ENCODE measurements around the gene STRBP. TPM values are rescaled to one million over a fixed set of nuclear protein-coding genes. Genes with fewer than 3 reads are reported as not detected.

Gene STRBP
- total and polyA plus RNA-seq, 2 experiments from 2014 or later, result 1.4 to 2.5 TPM

- Histone ChIP-seq H3K4me1 (ENCODE audit: insufficient read depth) (no peaks in the 10 kb centered on the region), H3K27me3 (replicated peaks; ENCODE audit: insufficient read depth) (no peaks in the 10 kb centered on the region), H3K9me2 (ENCODE audit: insufficient read depth) (no peaks in the 10 kb centered on the region), H3K9ac (no peak overlapping the region), H3K4me2 (ENCODE audit: unreplicated experiment) (no peak overlapping the region), H3K79me2 (ENCODE audit: insufficient read depth) (no peaks in the 10 kb centered on the region), H3K4me3 (no peak overlapping the region), H4K20me1 (ENCODE audit: insufficient read depth) (no peaks in the 10 kb centered on the region; the same call in 1 of the 2 replicates), H3K36me3 (ENCODE audit: low read depth) (peaks cover 5% of the 10 kb centered on the region; the same call in 1 of the 2 replicates), H3K27ac (no peak overlapping the region), H2AFZ (no peak overlapping the region), H3F3A (ENCODE audit: insufficient read depth) (no peaks in the 10 kb centered on the region), H3K9me3 (ENCODE audit: low read depth) (no peaks in the 10 kb centered on the region)
- in situ Hi-C loops (cut with MboI), result loop anchor here (5.0 kb wide), 1 partner anchor 264 kb away; no protein-coding TSS in a partner anchor
- no peak for DNase-seq
- WGBS, 2 experiments (ENCODE audit: low coverage in 1 of 2, low lambda C conversion rate in 2 of 2, missing lambda C conversion rate in 2 of 2), result 89 to 90% methylated on average over 6 of the region's 6 CpGs
- no peak for TF ChIP-seq EZH2 (IDR thresholded peaks at IDR 0.05; ENCODE audit: insufficient read depth, poor library complexity, severe bottlenecking)
- TF ChIP-seq EZH2phosphoT487 (IDR thresholded peaks at IDR 0.05; ENCODE audit: insufficient read depth, low read depth), result no peak
Observed at GRCh38 chr9:123083680-123084079, 184.7 kb downstream of the STRBP start.

GRCh38 chr9:123081824-123082223, 186.6 kb downstream of the STRBP start:
- peak; percentile 63 for DNase-seq
- no peaks in the 10 kb centered on the region for H3K27me3 ChIP-seq (replicated peaks; ENCODE audit: insufficient read depth)
- peaks cover 6% of the 10 kb centered on the region; the same call in 1 of the 2 replicates for H3K36me3 ChIP-seq (ENCODE audit: low read depth)
- no peaks in the 10 kb centered on the region; the same call in 1 of the 2 replicates for H4K20me1 ChIP-seq (ENCODE audit: insufficient read depth)
- TF ChIP-seq EZH2 (IDR thresholded peaks at IDR 0.05; ENCODE audit: insufficient read depth, poor library complexity, severe bottlenecking) (no peak), EZH2phosphoT487 (IDR thresholded peaks at IDR 0.05; ENCODE audit: insufficient read depth, low read depth) (no peak)
- no peaks in the 10 kb centered on the region for H3K4me1 ChIP-seq (ENCODE audit: insufficient read depth)
- H2AFZ ChIP-seq, result no peak overlapping the region
- in situ Hi-C loops (cut with MboI), result loop anchor here (5.0 kb wide), 1 partner anchor 265 kb away; no protein-coding TSS in a partner anchor
- no peaks in the 10 kb centered on the region for H3K79me2 ChIP-seq (ENCODE audit: insufficient read depth)
- H3K27ac ChIP-seq, result no peak overlapping the region
- no peaks in the 10 kb centered on the region for H3K9me2 ChIP-seq (ENCODE audit: insufficient read depth)
- no peaks in the 10 kb centered on the region for H3F3A ChIP-seq (ENCODE audit: insufficient read depth)
- no peak overlapping the region for H3K4me2 ChIP-seq (ENCODE audit: unreplicated experiment)
- WGBS, 2 experiments (ENCODE audit: low coverage in 1 of 2, low lambda C conversion rate in 2 of 2, missing lambda C conversion rate in 2 of 2), result 7 to 16% methylated on average over 2 of the region's 2 CpGs
- no peak overlapping the region for H3K4me3 ChIP-seq
- H3K9ac ChIP-seq, result no peak overlapping the region
- H3K9me3 ChIP-seq (ENCODE audit: low read depth), result no peaks in the 10 kb centered on the region

GRCh38 chr9:123080444-123080843, 187.9 kb downstream of the STRBP start:
- Histone ChIP-seq H3K27me3 (replicated peaks; ENCODE audit: insufficient read depth) (no peaks in the 10 kb centered on the region), H3K27ac (no peak overlapping the region), H3K9ac (no peak overlapping the region), H3K4me2 (ENCODE audit: unreplicated experiment) (no peak overlapping the region), H3K36me3 (ENCODE audit: low read depth) (peaks cover 6% of the 10 kb centered on the region; the same call in 1 of the 2 replicates), H4K20me1 (ENCODE audit: insufficient read depth) (no peaks in the 10 kb centered on the region; the same call in 1 of the 2 replicates), H3K4me1 (ENCODE audit: insufficient read depth) (no peaks in the 10 kb centered on the region), H3K9me3 (ENCODE audit: low read depth) (no peaks in the 10 kb centered on the region), H3F3A (ENCODE audit: insufficient read depth) (no peaks in the 10 kb centered on the region), H3K4me3 (no peak overlapping the region), H3K79me2 (ENCODE audit: insufficient read depth) (no peaks in the 10 kb centered on the region), H3K9me2 (ENCODE audit: insufficient read depth) (no peaks in the 10 kb centered on the region), H2AFZ (no peak overlapping the region)
- in situ Hi-C loops (cut with MboI), result loop anchor here (5.0 kb wide), 1 partner anchor 267 kb away; no protein-coding TSS in a partner anchor
- no peak for DNase-seq
- TF ChIP-seq EZH2phosphoT487 (IDR thresholded peaks at IDR 0.05; ENCODE audit: insufficient read depth, low read depth) (no peak), EZH2 (IDR thresholded peaks at IDR 0.05; ENCODE audit: insufficient read depth, poor library complexity, severe bottlenecking) (no peak)
- WGBS, 2 experiments (ENCODE audit: low coverage in 1 of 2, low lambda C conversion rate in 2 of 2, missing lambda C conversion rate in 2 of 2), result 97 to 98% methylated on average over 3 of the region's 3 CpGs

GRCh38 chr9:123074628-123075027, 193.8 kb downstream of the STRBP start:
- peak overlapping the region; percentile 69 for H3K4me2 ChIP-seq (ENCODE audit: unreplicated experiment)
- H3K79me2 ChIP-seq (ENCODE audit: insufficient read depth), result no peaks in the 10 kb centered on the region
- no peak for DNase-seq
- H3K4me3 ChIP-seq, result peak overlapping the region; percentile 35
- no peak overlapping the region; the same call in 1 of the 2 replicates for H3K27ac ChIP-seq
- no peaks in the 10 kb centered on the region for H3K9me2 ChIP-seq (ENCODE audit: insufficient read depth)
- H3K4me1 ChIP-seq (ENCODE audit: insufficient read depth), result peaks cover 19% of the 10 kb centered on the region
- no peaks in the 10 kb centered on the region for H4K20me1 ChIP-seq (ENCODE audit: insufficient read depth)
- H3K27me3 ChIP-seq (replicated peaks; ENCODE audit: insufficient read depth), result no peaks in the 10 kb centered on the region
- 0 out of 2 replicates have a peak overlapping the region, but pooled peaks have one; percentile 37 for H3K9ac ChIP-seq
- WGBS, 2 experiments (ENCODE audit: low coverage in 1 of 2, low lambda C conversion rate in 2 of 2, missing lambda C conversion rate in 2 of 2), result 44 to 54% methylated on average over 3 of the region's 3 CpGs
- H2AFZ ChIP-seq, result peak overlapping the region; percentile 30; the same call in 1 of the 2 replicates
- no peaks in the 10 kb centered on the region for H3K9me3 ChIP-seq (ENCODE audit: low read depth)
- peaks cover 18% of the 10 kb centered on the region for H3F3A ChIP-seq (ENCODE audit: insufficient read depth)
- in situ Hi-C loops (cut with MboI), result no loop called here
- TF ChIP-seq EZH2phosphoT487 (IDR thresholded peaks at IDR 0.05; ENCODE audit: insufficient read depth, low read depth) (no peak), EZH2 (IDR thresholded peaks at IDR 0.05; ENCODE audit: insufficient read depth, poor library complexity, severe bottlenecking) (no peak)
- H3K36me3 ChIP-seq (ENCODE audit: low read depth), result peaks cover 19% of the 10 kb centered on the region; the same call in 1 of the 2 replicates
